Measurements from ENCODE around the gene GPR157.
"Not testable (repeated sequence)": the region's sequence is repeated elsewhere in the genome, so short reads cannot be mapped to it uniquely, and the experiment has no call there.

The GPR157 gene

GRCh38 chr1:9126511-9126910, 2.4 kb downstream of the GPR157 start:
- H3K27me3 ChIP-seq = no peaks in the 10 kb centered on the region
- H3K36me3 ChIP-seq = no peaks in the 10 kb centered on the region
- H3K27ac ChIP-seq = no peak overlapping the region
- no peak overlapping the region for H3K4me3 ChIP-seq (ENCODE audit: low read depth in 1 of 2, low read length in 1 of 2)
- no peaks in the 10 kb centered on the region for H3K9me3 ChIP-seq
- no peak for TF ChIP-seq CTCF (IDR thresholded peaks at IDR 0.05)
- peaks cover 34 to 44% of the 10 kb centered on the region in 2 experiments for H3K4me1 ChIP-seq (ENCODE audit: control insufficient read depth in 1 of 2, insufficient read depth in 1 of 2, low read depth in 1 of 2, low read length in 1 of 2)

GRCh38 chr1:9125847-9126246, 3.1 kb downstream of the GPR157 start:
- H3K4me3 ChIP-seq (ENCODE audit: low read depth in 1 of 2, low read length in 1 of 2); H3K36me3 ChIP-seq; H3K9me3 ChIP-seq; H3K27me3 ChIP-seq; H3K27ac ChIP-seq: not testable (repeated sequence)
- peaks cover 35 to 45% of the 10 kb centered on the region in 2 experiments for H3K4me1 ChIP-seq (ENCODE audit: control insufficient read depth in 1 of 2, insufficient read depth in 1 of 2, low read depth in 1 of 2, low read length in 1 of 2)

- peaks cover 40 to 50% of the 10 kb centered on the region in 2 experiments for H3K4me1 ChIP-seq (ENCODE audit: control insufficient read depth in 1 of 2, insufficient read depth in 1 of 2, low read depth in 1 of 2, low read length in 1 of 2)
- no peak overlapping the region for H3K4me3 ChIP-seq (ENCODE audit: low read depth in 1 of 2, low read length in 1 of 2)
- no peak overlapping the region for H3K27ac ChIP-seq
- H3K36me3 ChIP-seq = no peaks in the 10 kb centered on the region
- no peaks in the 10 kb centered on the region for H3K9me3 ChIP-seq
- no peak for TF ChIP-seq CTCF (IDR thresholded peaks at IDR 0.05)
- H3K27me3 ChIP-seq = no peaks in the 10 kb centered on the region
Observed at GRCh38 chr1:9125325-9125724, 3.6 kb downstream of the GPR157 start.

GRCh38 chr1:9124389-9124788, 4.5 kb downstream of the GPR157 start:
- not testable (repeated sequence) for H3K9me3 ChIP-seq; H3K36me3 ChIP-seq; H3K27me3 ChIP-seq; H3K27ac ChIP-seq; H3K4me3 ChIP-seq (ENCODE audit: low read depth in 1 of 2, low read length in 1 of 2)
- peaks cover 46 to 57% of the 10 kb centered on the region in 2 experiments for H3K4me1 ChIP-seq (ENCODE audit: control insufficient read depth in 1 of 2, insufficient read depth in 1 of 2, low read depth in 1 of 2, low read length in 1 of 2)

- H3K4me1 ChIP-seq (ENCODE audit: control insufficient read depth in 1 of 2, insufficient read depth in 1 of 2, low read depth in 1 of 2, low read length in 1 of 2) = peaks cover 46 to 60% of the 10 kb centered on the region in 2 experiments
- not testable (repeated sequence) for H3K27ac ChIP-seq; H3K27me3 ChIP-seq; H3K4me3 ChIP-seq (ENCODE audit: low read depth in 1 of 2, low read length in 1 of 2); H3K9me3 ChIP-seq; H3K36me3 ChIP-seq
Observed at GRCh38 chr1:9123665-9124064, 5.2 kb downstream of the GPR157 start.

GRCh38 chr1:9121496-9122409, 7.1 kb downstream of the GPR157 start:
- no peak overlapping the region for H3K4me3 ChIP-seq (ENCODE audit: low read depth in 1 of 2, low read length in 1 of 2)
- no peak for TF ChIP-seq CTCF (IDR thresholded peaks at IDR 0.05)

GRCh38 chr1:9120312-9120958, 8.5 kb downstream of the GPR157 start:
- no peak for TF ChIP-seq CTCF (IDR thresholded peaks at IDR 0.05)
- H3K4me1 ChIP-seq (ENCODE audit: control insufficient read depth in 1 of 2, insufficient read depth in 1 of 2, low read depth in 1 of 2, low read length in 1 of 2) = peaks cover 20 to 31% of the 10 kb centered on the region in 2 experiments
- H3K4me3 ChIP-seq (ENCODE audit: low read depth in 1 of 2, low read length in 1 of 2) = no peak overlapping the region
- H3K27ac ChIP-seq = peak overlapping the region; percentile 12
- no peaks in the 10 kb centered on the region for H3K27me3 ChIP-seq
- H3K36me3 ChIP-seq = no peaks in the 10 kb centered on the region
- no peaks in the 10 kb centered on the region for H3K9me3 ChIP-seq

More at GRCh38 chr1:9121496-9122409, 7.1 kb downstream of the GPR157 start:
- Histone ChIP-seq H3K4me1 (ENCODE audit: control insufficient read depth in 1 of 2, insufficient read depth in 1 of 2, low read depth in 1 of 2, low read length in 1 of 2) (peaks cover 32 to 43% of the 10 kb centered on the region in 2 experiments), H3K27ac (peak overlapping the region; percentile 42), H3K27me3 (no peaks in the 10 kb centered on the region), H3K36me3 (no peaks in the 10 kb centered on the region), H3K9me3 (no peaks in the 10 kb centered on the region)
